GM21381 (cell line): Measurements from ENCODE around the gene SLC17A9.

Experiments
- ATAC-seq: cut with Tn5 transposase; IDR thresholded peaks from one replicate; pipeline ENCODE4 v1.9.1; 2021; ENCODE audit warnings: mild to moderate bottlenecking, moderate library complexity; ENCODE audit not compliant: unreplicated experiment

Gene SLC17A9

DNA sequence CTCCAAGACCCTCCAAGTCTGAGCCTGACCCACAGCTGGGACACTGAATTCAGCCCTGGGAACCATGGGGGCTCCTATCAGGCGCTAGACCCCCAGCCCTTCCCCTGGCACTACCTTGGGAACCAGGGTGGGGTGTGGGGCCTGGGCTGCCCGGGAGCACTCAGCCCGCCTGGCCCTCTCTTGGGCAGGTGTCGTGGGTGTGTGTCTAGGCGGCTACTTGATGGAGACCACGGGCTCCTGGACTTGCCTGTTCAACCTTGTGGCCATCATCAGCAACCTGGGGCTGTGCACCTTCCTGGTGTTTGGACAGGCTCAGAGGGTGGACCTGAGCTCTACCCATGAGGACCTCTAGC is 14.6 kb downstream of the SLC17A9 start:
- ATAC-seq = no peak

DNA sequence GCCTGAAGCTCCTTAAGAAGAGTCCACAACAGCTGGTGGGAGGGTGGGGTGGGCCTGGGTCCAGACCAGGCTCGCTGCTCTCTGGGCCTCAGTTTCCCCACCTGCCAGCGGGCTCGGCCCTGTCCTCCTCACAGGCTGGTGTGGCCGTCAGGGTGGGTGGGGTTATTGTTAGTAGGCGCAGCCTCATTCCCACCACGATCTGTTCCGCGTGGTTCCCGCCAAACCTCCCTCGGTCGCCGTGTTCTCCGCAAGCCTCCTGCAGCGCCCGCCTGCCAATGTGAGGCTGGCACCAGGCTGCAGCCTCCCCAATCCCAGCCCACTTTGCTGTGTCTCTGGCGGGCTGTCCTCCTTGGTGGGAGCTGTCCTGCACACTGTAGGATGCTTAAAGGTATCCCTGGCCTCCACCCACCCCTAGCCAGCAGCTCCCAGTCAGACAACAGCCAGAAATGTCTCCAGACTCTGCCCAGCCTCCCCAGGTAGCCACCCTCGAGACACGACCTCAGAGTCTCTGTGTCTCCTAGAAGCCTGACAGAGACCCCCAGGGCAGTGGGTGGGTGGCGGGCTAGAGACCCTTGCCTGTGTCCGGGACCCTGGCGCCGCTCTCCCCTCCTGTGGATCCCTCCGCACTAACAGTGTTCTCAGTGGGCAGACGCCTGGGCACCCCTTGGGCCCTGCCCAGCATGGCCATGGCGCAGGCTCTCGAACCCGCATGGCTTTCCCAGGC is 15.3 kb downstream of the SLC17A9 start:
- no peak for ATAC-seq

DNA sequence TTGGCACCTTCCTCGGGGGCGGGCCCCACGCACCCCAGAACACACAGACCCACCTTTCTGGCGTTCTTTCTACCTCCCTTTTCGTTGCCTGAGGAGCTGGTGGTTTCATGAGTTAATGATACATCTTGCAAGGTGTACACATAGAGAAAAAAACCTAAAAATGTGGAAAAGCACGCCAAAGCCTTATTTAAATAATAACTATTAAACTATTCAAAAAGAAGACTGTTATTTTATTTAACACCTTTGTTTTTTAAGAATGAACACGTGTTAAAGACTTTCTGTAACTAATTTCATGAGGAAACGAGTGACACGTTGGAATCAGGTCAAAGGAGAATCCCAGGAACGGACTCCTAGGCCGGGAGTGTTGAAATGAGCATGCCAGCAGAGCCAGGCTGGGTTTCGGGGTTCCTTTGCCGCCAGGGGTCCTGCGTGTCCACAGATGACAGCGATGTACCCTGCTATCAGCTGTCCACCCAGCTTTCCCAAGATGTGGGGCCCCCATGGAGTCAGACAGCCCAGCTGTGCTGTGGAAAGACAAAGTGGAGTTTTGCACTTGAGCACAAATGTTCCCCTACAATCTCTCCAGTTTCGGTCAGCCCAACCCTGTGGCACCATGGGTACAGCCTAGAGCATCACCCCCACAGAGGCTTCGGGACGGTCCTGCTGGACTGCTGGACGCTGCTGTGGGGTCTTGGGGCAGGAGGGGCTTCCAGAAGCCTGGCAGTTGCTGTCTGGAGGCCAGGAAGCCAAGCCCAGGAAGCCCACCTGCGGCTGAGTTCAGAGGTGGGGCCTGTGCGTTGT is 16.1 kb downstream of the SLC17A9 start:
- no peak for ATAC-seq

GRCh38 chr20:62969179-62969760 is 16.8 kb downstream of the SLC17A9 start:
- ATAC-seq = no peak

DNA sequence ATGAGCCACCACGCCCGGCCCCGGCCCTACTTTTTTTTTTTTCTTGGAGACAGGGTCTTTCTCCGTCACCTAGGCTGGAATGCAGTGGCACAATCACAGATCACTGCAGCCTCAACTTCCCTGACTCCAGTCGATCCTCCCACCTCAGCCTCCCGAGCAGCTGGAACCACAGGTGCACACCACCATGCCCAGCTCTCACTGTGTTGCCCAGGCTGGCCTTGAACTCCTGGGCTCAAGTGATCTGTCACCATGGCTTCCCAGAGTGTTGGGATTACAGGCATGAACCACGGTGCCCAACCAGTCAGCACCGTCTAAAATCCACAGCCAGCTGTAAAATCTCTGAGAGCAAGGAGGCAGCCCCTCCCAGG is 17.4 kb downstream of the SLC17A9 start:
- ATAC-seq = no peak

GRCh38 chr20:62970307-62971210 is 18.1 kb downstream of the SLC17A9 start:
- ATAC-seq = no peak

DNA sequence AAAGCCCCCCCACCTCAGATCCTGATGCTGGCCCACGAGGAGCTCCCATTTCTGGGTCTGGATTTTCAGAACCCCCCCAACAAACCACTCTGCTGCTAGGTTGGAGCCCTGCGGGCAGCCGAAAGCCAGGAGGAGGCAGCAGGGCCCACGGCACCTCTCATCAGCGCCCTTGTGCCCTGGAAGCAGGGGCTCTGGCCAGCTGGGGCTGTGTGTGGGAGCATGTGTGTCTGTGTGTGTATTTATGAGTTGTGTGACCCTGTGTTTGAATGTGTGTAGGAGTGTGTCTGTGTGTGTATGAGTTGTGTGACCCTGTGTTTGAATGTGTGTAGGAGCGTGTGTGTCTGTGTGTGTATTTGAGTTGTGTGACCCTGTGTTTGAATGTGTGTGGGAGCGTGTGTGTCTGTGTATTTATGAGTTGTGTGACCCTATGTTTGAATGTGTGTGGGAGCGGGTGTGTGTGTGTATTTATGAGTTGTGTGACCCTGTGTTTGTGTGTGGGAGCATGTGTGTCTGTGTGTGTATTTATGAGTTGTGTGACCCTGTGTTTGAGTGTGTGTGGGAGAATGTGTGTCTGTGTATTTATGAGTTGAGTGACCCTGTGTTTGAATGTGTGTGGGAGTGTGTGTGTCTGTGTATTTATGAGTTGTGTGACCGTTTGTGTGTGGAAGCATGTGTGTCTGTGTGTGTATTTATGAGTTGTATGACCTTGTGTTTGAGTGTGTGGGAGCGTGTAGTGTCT is 18.9 kb downstream of the SLC17A9 start:
- no peak for ATAC-seq

DNA sequence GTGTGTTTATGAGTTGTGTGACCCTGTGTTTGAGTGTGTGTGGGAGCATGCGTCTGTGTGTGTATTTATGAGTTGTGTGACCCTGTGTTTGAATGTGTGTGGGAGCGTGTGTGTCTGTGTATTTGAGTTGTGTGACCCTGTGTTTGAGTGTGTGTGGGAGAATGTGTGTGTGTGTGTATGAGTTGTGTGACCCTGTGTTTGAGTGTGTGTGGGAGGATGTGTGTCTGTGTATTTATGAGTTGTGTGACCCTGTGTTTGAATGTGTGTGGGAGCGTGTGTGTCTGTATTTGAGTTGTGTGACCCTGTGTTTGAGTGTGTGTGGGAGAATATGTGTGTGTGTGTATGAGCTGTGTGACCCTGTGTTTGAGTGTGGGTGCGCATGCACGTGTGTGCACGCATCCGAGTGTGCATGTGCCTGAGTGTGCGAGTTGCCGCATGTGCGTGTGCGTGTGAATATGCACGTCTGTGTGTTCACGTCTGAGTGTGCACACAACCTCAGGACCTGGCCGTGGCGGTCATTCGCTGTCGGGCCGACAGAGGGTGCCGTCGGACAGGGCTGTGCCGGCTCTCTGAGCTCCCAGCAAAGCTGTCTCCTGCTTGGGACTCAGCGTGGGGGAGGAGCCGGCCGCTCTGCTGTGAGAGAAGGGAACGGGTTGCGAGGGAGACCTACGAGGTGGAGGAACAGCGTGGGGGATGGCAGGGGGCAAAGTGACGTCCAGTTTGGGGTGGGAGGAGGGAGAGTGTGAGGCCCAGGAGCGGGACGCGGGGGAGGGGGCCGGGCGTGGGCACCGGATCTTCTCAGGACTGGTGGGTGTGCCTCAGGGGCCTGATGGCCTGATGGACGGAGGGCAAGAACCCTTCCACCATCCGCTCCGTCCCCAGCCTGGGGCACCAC is 19.7 kb downstream of the SLC17A9 start:
- ATAC-seq = no peak

DNA sequence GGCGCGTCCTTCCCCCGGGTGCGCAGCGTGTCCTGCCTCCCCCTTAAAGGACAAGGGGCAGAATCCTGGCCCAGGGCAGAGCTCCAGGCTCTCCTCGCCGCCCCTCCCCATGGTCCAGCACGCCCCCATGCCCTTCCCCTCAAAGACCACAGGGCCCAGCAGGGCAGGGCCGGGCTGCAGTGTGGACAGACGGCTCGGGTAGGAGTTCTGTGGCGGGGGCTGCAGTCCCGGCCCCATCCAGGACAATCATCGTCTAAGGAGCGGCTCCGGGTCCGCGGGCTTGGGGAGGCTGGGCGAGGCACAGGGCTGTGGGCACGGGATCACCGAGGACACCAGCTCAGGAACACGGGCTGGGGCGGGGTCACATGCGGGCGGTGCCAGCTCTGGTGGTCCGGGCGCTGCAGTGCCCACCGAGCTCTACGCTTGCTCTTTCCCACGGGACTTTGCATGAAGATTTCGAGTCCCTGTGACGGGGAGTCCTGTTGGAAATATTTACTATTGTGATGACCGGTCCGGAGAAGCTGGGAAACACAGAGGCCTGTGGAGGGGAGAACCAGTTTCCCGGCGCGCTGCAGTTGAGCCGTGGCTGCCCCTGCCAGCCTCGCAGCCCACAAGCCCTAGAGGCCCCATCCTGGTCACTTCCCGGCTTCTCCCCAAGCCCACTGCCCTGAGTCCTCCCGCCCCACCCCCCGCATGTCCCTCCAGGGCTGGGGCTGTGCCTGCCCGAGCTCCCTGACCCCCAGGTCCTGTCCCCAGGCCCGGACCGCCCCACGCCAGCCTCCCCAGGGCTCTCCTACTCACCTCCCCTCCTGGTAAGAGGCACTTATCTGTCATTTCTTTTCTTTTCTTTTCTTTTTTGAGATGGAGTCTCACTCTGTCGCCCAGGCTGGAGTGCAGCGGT is 20.6 kb downstream of the SLC17A9 start:
- no peak for ATAC-seq

DNA sequence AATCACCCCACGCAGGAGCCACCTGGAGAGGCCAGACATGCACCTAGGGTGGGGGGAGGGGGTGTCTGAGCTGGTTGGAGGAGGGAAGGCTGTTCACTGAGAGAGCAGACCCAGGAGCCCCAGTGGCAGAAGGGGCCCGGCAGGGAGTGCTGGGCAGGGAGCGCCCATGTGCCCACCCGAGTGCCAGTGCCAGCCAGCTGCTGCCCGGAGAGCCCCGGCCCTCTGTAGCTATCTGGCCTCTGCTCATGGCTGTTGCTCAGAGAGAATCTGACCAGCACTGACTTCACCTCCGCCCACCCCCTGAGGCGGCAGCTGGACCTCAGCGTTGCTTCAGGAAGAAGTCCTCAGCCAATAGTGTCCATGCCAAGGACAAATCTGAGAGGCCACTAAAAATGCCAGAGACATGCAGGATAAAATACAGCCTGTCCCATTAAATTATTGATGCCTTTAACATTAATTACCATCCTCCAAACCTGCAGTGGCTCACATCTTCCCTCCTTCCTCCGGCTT is 22.8 kb downstream of the SLC17A9 start:
- ATAC-seq = no peak

- no peak for ATAC-seq
These were observed 23.5 kb downstream of the SLC17A9 start for GRCh38 chr20:62975812-62976508.

DNA sequence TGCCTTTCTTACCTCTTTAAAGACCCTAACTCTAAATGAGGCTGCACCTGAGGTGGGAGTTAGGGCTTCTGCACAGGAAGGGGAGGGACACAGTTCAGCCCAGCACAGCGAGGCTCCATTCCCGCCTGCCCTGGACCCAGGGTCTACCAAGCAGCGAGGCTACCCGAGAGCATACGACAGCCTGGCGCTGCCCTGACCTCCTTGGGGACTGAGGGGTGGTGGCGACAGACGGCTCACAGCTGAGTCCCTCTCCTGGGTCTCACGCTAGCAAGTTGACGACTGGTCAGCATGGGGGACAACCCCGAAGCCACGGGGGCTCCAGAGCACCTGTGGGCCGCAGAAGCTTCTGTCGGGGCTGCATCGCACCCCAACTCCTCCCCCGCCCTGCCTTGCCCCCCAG is 24.4 kb downstream of the SLC17A9 start:
- ATAC-seq = no peak

GRCh38 chr20:62977613-62978560 is 25.4 kb downstream of the SLC17A9 start:
- peak; percentile 50 for ATAC-seq

- no peak for ATAC-seq
These were observed 26.0 kb downstream of the SLC17A9 start for GRCh38 chr20:62978561-62978943.

DNA sequence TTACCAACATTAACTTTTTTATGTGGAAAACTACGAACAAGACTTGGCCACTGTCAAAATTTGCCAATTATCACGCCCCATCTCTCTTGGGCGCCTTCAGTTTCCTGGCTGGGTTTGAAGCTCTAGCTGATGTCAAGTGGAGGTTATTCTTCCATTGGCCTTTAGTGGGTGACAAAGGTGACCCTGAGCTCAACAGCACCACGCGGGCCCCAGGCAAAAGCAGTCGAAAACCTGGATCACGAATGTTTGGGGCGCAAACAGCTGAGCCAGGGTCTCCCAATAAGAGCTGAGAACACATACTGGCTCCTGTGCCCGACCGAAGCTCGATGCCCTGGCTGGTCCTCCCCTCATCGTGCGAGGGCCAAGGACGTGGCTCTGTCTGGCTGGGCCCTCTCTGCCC is 26.8 kb downstream of the SLC17A9 start:
- ATAC-seq = no peak

- ATAC-seq = no peak
These were observed 27.4 kb downstream of the SLC17A9 start for GRCh38 chr20:62979876-62980373.
